Measurements from ENCODE around the gene ADGRD2. TPM values are rescaled to one million over a fixed set of nuclear protein-coding genes. Genes with fewer than 3 reads are reported as not detected.

The ADGRD2 gene
- total and polyA plus RNA-seq, 2 of the 13 experiments (the other 11 are each of a cell fraction or from before 2014, with no cell fraction given): not detected

GRCh38 chr9:124506931-124507879, 57.0 kb downstream of the ADGRD2 start, which contains the start of gene NR5A1 (continued):
- TF ChIP-seq ZNF781 (CRISPR knock-in tag; IDR thresholded peaks at IDR 0.05; ENCODE audit: borderline replicate concordance, not compliant biosample characterization) (no peak), KLF11 (CRISPR knock-in tag; IDR thresholded peaks at IDR 0.05) (no peak), ZNF224 (CRISPR knock-in tag; IDR thresholded peaks at IDR 0.05) (no peak), FOSL2 (CRISPR knock-in tag; IDR thresholded peaks at IDR 0.05) (peak; percentile 36), HNF4A (CRISPR knock-in tag; IDR thresholded peaks at IDR 0.05) (no peak), ONECUT2 (CRISPR knock-in tag; IDR thresholded peaks at IDR 0.05) (no peak), AKAP8 (CRISPR knock-in tag; IDR thresholded peaks at IDR 0.05) (0 out of 2 replicates have a peak, but pooled peaks have one; percentile 1), HNF1A (IDR thresholded peaks at IDR 0.05; ENCODE audit: low read depth) (no peak), HNF1A (CRISPR knock-in tag; IDR thresholded peaks at IDR 0.05; ENCODE audit: borderline replicate concordance) (peak; percentile 26; the same call in 1 of the 2 replicates), NR2C2 (CRISPR knock-in tag; IDR thresholded peaks at IDR 0.05; ENCODE audit: borderline replicate concordance) (no peak; the same call in 1 of the 2 replicates), FIP1L1 (IDR thresholded peaks at IDR 0.05; ENCODE audit: borderline replicate concordance, insufficient read depth, low read depth, low read length) (no peak), ZNF580 (CRISPR knock-in tag; IDR thresholded peaks at IDR 0.05; ENCODE audit: borderline replicate concordance, low read depth) (peak; percentile 26; the same call in 1 of the 2 replicates), NBN (conservative IDR thresholded peaks at IDR 0.05) (no peak), ARNT (IDR thresholded peaks at IDR 0.05) (no peak), MBD4 (IDR thresholded peaks at IDR 0.05; ENCODE audit: borderline replicate concordance, low read length) (no peak), ZFY (CRISPR knock-in tag; IDR thresholded peaks at IDR 0.05) (peak; percentile 94), NRL (CRISPR knock-in tag; IDR thresholded peaks at IDR 0.05; ENCODE audit: borderline replicate concordance) (peak; percentile 72), NFKBIZ (CRISPR knock-in tag; IDR thresholded peaks at IDR 0.05) (0 out of 2 replicates have a peak, but pooled peaks have one; percentile 47), STAT5B (CRISPR knock-in tag; IDR thresholded peaks at IDR 0.05) (no peak), CEBPZ (IDR thresholded peaks at IDR 0.05; ENCODE audit: low read length) (no peak), ZMYM4 (CRISPR knock-in tag; IDR thresholded peaks at IDR 0.05) (no peak), ZSCAN31 (CRISPR knock-in tag; IDR thresholded peaks at IDR 0.05; ENCODE audit: low read depth) (peak; percentile 45; the same call in 1 of the 2 replicates)

Measured in HepG2 (cell line).